MM.1S (cell line): ENCODE data around the gene WWTR1.

Source experiments
- DNase-seq: peaks from one replicate; pipeline ENCODE4 v3.0.0-alpha.2; 2015
- H2AFZ ChIP-seq: fragments of 300-600 bp; sonication (generic); 2 replicates; pipeline ENCODE4 v1.6.0; 2016; ENCODE audit warnings: antibody characterized with exemption, low read length
- H3F3A ChIP-seq: fragments of 300-600 bp; sonication (generic); 2 replicates; pipeline ENCODE4 v1.6.1; 2016; ENCODE audit warnings: mild to moderate bottlenecking, antibody characterized with exemption, low read length, moderate library complexity, mixed read lengths; ENCODE audit not compliant: insufficient read depth
- H3K27ac ChIP-seq: fragments of 300-600 bp; sonication (generic); 2 replicates; pipeline ENCODE4 v1.5.1; 2016; ENCODE audit warnings: mild to moderate bottlenecking, low read length
- H3K27me3 ChIP-seq: fragments of 300-600 bp; sonication (generic); replicated peaks from 2 replicates; pipeline ENCODE4 v1.6.0; 2016; ENCODE audit warnings: low read length; ENCODE audit not compliant: insufficient read depth
- H3K36me3 ChIP-seq: fragments of 300-600 bp; sonication (generic); replicated peaks from 2 replicates; pipeline ENCODE4 v1.6.1; 2016; ENCODE audit warnings: mild to moderate bottlenecking, low read length, mixed read lengths; ENCODE audit not compliant: insufficient read depth
- H3K4me1 ChIP-seq: fragments of 300-600 bp; sonication (generic); 2 replicates; pipeline ENCODE4 v1.6.1; 2016; ENCODE audit warnings: low read length, mixed read lengths
- H3K4me2 ChIP-seq: fragments of 300-600 bp; sonication (generic); 2 replicates; pipeline ENCODE4 v1.6.0; 2016; ENCODE audit warnings: low read depth, low read length
- H3K4me3 ChIP-seq: fragments of 300-600 bp; sonication (generic); 2 replicates; pipeline ENCODE4 v1.5.1; 2016; ENCODE audit warnings: low read length, mixed read lengths
- H3K79me2 ChIP-seq: fragments of 300-600 bp; sonication (generic); 2 replicates; pipeline ENCODE4 v1.6.1; 2016; ENCODE audit warnings: mixed run types, low read length, mixed read lengths
- H3K9ac ChIP-seq: fragments of 300-600 bp; sonication (generic); 2 replicates; pipeline ENCODE4 v1.6.1; 2016; ENCODE audit warnings: low read length, mixed read lengths
- H3K9me2 ChIP-seq: fragments of 300-600 bp; sonication (generic); replicated peaks from 2 replicates; pipeline ENCODE4 v1.6.1; 2016; ENCODE audit warnings: mild to moderate bottlenecking, low read length, mixed read lengths; ENCODE audit not compliant: insufficient read depth
- H3K9me3 ChIP-seq: fragments of 300-600 bp; sonication (generic); replicated peaks from 2 replicates; pipeline ENCODE4 v1.6.1; 2016; ENCODE audit warnings: mild to moderate bottlenecking, low read length, mixed read lengths; ENCODE audit not compliant: insufficient read depth
- H4K20me1 ChIP-seq: fragments of 300-600 bp; sonication (generic); 2 replicates; pipeline ENCODE4 v1.6.1; 2016; ENCODE audit warnings: mild to moderate bottlenecking, low read length, moderate library complexity, mixed read lengths; ENCODE audit not compliant: insufficient read depth
- EZH2 ChIP-seq: fragments of 300-600 bp; sonication (generic); optimal IDR thresholded peaks from 2 replicates; pipeline ENCODE3; 2017; ENCODE audit warnings: low read depth, mild to moderate bottlenecking, antibody characterized with exemption, low read length, mixed read lengths
- EZH2phosphoT487 ChIP-seq: fragments of 300-600 bp; sonication (generic); IDR thresholded peaks from 2 replicates; pipeline ENCODE4 v1.6.1; 2018; ENCODE audit warnings: antibody characterized with exemption, low read length
- TF ChIP-seq, protein P1 (sequence below): fragments of 300-600 bp; sonication (generic); IDR thresholded peaks from 2 replicates; pipeline ENCODE4 v1.5.1; 2016; ENCODE audit warnings: antibody characterized with exemption, low read length, mixed read lengths

Gene WWTR1

GRCh38 chr3:149612456-149612855, 45.4 kb downstream of the WWTR1 start:
- H3F3A ChIP-seq = peaks cover 8% of the 10 kb centered on the region
- no peaks in the 10 kb centered on the region for H4K20me1 ChIP-seq
- H3K27me3 ChIP-seq = no peaks in the 10 kb centered on the region
- no peaks in the 10 kb centered on the region for H3K36me3 ChIP-seq
- TF ChIP-seq EZH2phosphoT487 (no peak), EZH2 (no peak)
- TF ChIP-seq, protein P1, sequence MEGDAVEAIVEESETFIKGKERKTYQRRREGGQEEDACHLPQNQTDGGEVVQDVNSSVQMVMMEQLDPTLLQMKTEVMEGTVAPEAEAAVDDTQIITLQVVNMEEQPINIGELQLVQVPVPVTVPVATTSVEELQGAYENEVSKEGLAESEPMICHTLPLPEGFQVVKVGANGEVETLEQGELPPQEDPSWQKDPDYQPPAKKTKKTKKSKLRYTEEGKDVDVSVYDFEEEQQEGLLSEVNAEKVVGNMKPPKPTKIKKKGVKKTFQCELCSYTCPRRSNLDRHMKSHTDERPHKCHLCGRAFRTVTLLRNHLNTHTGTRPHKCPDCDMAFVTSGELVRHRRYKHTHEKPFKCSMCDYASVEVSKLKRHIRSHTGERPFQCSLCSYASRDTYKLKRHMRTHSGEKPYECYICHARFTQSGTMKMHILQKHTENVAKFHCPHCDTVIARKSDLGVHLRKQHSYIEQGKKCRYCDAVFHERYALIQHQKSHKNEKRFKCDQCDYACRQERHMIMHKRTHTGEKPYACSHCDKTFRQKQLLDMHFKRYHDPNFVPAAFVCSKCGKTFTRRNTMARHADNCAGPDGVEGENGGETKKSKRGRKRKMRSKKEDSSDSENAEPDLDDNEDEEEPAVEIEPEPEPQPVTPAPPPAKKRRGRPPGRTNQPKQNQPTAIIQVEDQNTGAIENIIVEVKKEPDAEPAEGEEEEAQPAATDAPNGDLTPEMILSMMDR = no peak
- no peak overlapping the region for H3K9ac ChIP-seq
- no peak overlapping the region for H3K4me2 ChIP-seq
- no peak for DNase-seq
- H3K4me1 ChIP-seq = peaks cover 16% of the 10 kb centered on the region; the same call in 1 of the 2 replicates
- H3K9me2 ChIP-seq = no peaks in the 10 kb centered on the region
- H3K27ac ChIP-seq = no peak overlapping the region
- H3K4me3 ChIP-seq = no peak overlapping the region
- H2AFZ ChIP-seq = no peak overlapping the region
- no peaks in the 10 kb centered on the region for H3K9me3 ChIP-seq
- no peaks in the 10 kb centered on the region for H3K79me2 ChIP-seq

GRCh38 chr3:149611149-149611548, 46.7 kb downstream of the WWTR1 start:
- no peaks in the 10 kb centered on the region for H3K79me2 ChIP-seq
- H3K9me2 ChIP-seq = no peaks in the 10 kb centered on the region
- DNase-seq = no peak
- H4K20me1 ChIP-seq = no peaks in the 10 kb centered on the region
- H3K9me3 ChIP-seq = no peaks in the 10 kb centered on the region
- H3K4me3 ChIP-seq = no peak overlapping the region
- no peak overlapping the region for H3K9ac ChIP-seq
- no peak for TF ChIP-seq EZH2phosphoT487
- TF ChIP-seq, protein P1 = no peak
- TF ChIP-seq EZH2 = no peak
- no peaks in the 10 kb centered on the region for H3K36me3 ChIP-seq
- H3K4me1 ChIP-seq = peaks cover 16% of the 10 kb centered on the region; the same call in 1 of the 2 replicates
- peaks cover 8% of the 10 kb centered on the region for H3F3A ChIP-seq
- no peak overlapping the region for H2AFZ ChIP-seq
- H3K27ac ChIP-seq = no peak overlapping the region
- H3K27me3 ChIP-seq = no peaks in the 10 kb centered on the region
- no peak overlapping the region for H3K4me2 ChIP-seq

DNA sequence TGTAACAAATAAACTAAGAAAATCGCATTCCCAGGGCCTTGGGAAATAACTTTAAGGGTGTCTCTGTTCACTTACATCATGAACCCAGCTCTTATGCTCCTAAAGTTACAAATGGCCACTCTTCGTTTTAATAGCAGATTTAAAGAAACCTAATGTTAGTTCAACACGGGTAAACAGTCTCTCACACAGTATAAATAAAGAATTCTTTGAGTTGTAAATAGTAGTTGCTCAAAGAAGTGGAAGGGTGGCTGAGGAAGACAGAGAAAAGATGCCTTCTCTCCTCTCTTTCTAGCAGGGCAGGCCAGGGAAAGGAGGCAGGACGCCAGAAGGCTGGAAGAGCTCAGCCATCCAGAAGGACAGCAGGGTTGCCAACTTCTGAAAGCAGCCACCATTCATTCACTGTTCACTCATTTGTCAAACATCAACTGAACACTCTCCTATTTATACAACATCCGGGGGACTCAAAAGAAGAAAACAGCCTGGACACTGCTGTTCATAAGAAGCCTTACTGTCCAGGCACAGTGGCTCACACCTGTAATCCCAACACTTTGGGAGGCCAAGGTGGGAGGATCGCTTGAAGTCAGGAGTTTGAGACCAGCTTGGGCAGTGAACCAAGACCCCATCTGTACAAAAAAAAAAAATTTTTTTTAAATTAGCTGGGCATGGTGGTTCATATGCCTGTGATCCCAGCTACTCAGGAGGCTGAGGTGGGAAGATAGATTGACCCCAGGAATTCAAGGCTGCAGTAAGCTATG, 47.3 kb downstream of the WWTR1 start:
- DNase-seq = no peak
- no peaks in the 10 kb centered on the region for H3K9me2 ChIP-seq
- H3K36me3 ChIP-seq = no peaks in the 10 kb centered on the region
- no peak overlapping the region for H3K4me3 ChIP-seq
- no peaks in the 10 kb centered on the region for H3K79me2 ChIP-seq
- no peaks in the 10 kb centered on the region for H4K20me1 ChIP-seq
- TF ChIP-seq EZH2phosphoT487 (no peak), EZH2 (no peak)
- TF ChIP-seq, protein P1 = no peak
- H3F3A ChIP-seq = peaks cover 8% of the 10 kb centered on the region
- no peak overlapping the region for H3K9ac ChIP-seq
- no peaks in the 10 kb centered on the region for H3K9me3 ChIP-seq
- peaks cover 16% of the 10 kb centered on the region; the same call in 1 of the 2 replicates for H3K4me1 ChIP-seq
- H3K27ac ChIP-seq = no peak overlapping the region
- H3K4me2 ChIP-seq = no peak overlapping the region
- no peaks in the 10 kb centered on the region for H3K27me3 ChIP-seq
- H2AFZ ChIP-seq = no peak overlapping the region
